Keratinocyte (primary cell): ENCODE results near the gene CHM. TPM values are rescaled to one million over a fixed set of nuclear protein-coding genes. Genes with fewer than 3 reads are reported as not detected.
"Not testable (repeated sequence)": the region's sequence is repeated elsewhere in the genome, so short reads cannot be mapped to it uniquely, and the experiment has no call there.

Experiments used
- DNase-seq: peaks from one replicate; pipeline ENCODE4 v3.0.0-alpha.2; 2011; ENCODE audit warnings: low read depth, missing footprints, low spot score
- FAIRE-seq: peaks from 2 replicates; lab custom pipeline; 2011; peaks lifted over from hg19 to GRCh38; lab: Jason Lieb, UNC
- H2AFZ ChIP-seq: 2 replicates; pipeline ENCODE4 v1.6.0; 2012; ENCODE audit warnings: low read length, control low read depth, inconsistent platforms; ENCODE audit not compliant: control insufficient read depth
- H3K27ac ChIP-seq: 2 replicates; pipeline ENCODE4 v1.5.1; 2011; ENCODE audit warnings: low read length; ENCODE audit not compliant: control insufficient read depth, insufficient read depth
- H3K27me3 ChIP-seq: 3 replicates; pipeline ENCODE4 v1.6.0; 2011; ENCODE audit warnings: low read length; ENCODE audit not compliant: control insufficient read depth, insufficient read depth; ENCODE audit errors: extremely low read depth
- H3K36me3 ChIP-seq, 2 experiments: 2 replicates in 1 of 2; 3 replicates in 1 of 2; pipeline ENCODE4 v1.5.1; 2011; ENCODE audit warnings: low read length in 2 of 2, mild to moderate bottlenecking in 1 of 2; ENCODE audit not compliant: control insufficient read depth in 2 of 2, insufficient read depth in 2 of 2; ENCODE audit errors: extremely low read depth in 1 of 2
- H3K4me1 ChIP-seq: 3 replicates; pipeline ENCODE4 v1.5.1; 2011; ENCODE audit warnings: low read length; ENCODE audit not compliant: control insufficient read depth, insufficient read depth; ENCODE audit errors: extremely low read depth
- H3K4me2 ChIP-seq: 3 replicates; pipeline ENCODE4 v1.6.0; 2011; ENCODE audit warnings: low read depth, low read length; ENCODE audit not compliant: control insufficient read depth, insufficient read depth; ENCODE audit errors: extremely low read depth
- H3K4me3 ChIP-seq, 3 experiments: fragments of 200-600 bp in 1 of 3; sonication (generic) in 1 of 3; 2 replicates in 2 of 3; 3 replicates in 1 of 3; pipeline ENCODE4 v1.5.1; 2011 to 2016; ENCODE audit warnings: low read length in 3 of 3, mild to moderate bottlenecking in 3 of 3, control low read depth in 2 of 3, inconsistent platforms in 1 of 3, low read depth in 1 of 3, mixed read lengths in 1 of 3, mixed run types in 1 of 3, moderate library complexity in 1 of 3; ENCODE audit not compliant: control insufficient read depth in 2 of 3, insufficient read depth in 2 of 3; ENCODE audit errors: extremely low read depth in 1 of 3
- H3K79me2 ChIP-seq: 2 replicates; pipeline ENCODE4 v1.6.0; 2012; ENCODE audit warnings: low read length; ENCODE audit not compliant: control insufficient read depth, insufficient read depth
- H3K9ac ChIP-seq: 3 replicates; pipeline ENCODE4 v1.6.0; 2011; ENCODE audit warnings: low read length; ENCODE audit not compliant: control insufficient read depth, insufficient read depth; ENCODE audit errors: extremely low read depth
- H3K9me1 ChIP-seq: 3 replicates; pipeline ENCODE4 v1.6.0; 2011; ENCODE audit warnings: low read length; ENCODE audit not compliant: control insufficient read depth, insufficient read depth; ENCODE audit errors: extremely low read depth
- H3K9me3 ChIP-seq: 2 replicates; pipeline ENCODE4 v1.5.1; 2012; ENCODE audit warnings: low read depth, low read length; ENCODE audit not compliant: control insufficient read depth
- H4K20me1 ChIP-seq: 3 replicates; pipeline ENCODE4 v1.6.0; 2011; ENCODE audit warnings: low read length; ENCODE audit not compliant: control insufficient read depth, insufficient read depth; ENCODE audit errors: extremely low read depth
- EZH2 ChIP-seq: IDR thresholded peaks from one replicate; pipeline ENCODE4 v1.6.1; 2012; ENCODE audit warnings: inconsistent platforms, mild to moderate bottlenecking, low read length, moderate library complexity
- dilution Hi-C: fragments of 300-500 bp; cut with MboI; formaldehyde crosslinking; loops from one replicate; pipeline ENCODE4 v1.7.0; 2020; ENCODE audit warnings: low sequenced_read_pairs; ENCODE audit not compliant: extremely low pct_ligation_motif_present
- polyA plus RNA-seq, 5 experiments: library from polyadenylated mRNA; depleted of rRNA in 3 of 5; stranded (reverse) in 3 of 5; stranded (forward) in 1 of 5; unstranded in 1 of 5; fragments of >200 nt; gene quantifications; 1 replicate in 1 of 5; 2 replicates in 3 of 5; 3 replicates in 1 of 5; pipeline versions ENCODE4 v1.2.1 to v1.2.3, GENCODE V29; 2011 to 2012; ENCODE audit warnings: missing spikeins in 2 of 5, low read depth in 1 of 5, low replicate concordance in 1 of 5
- TF ChIP-seq, protein P1 (sequence below), 3 experiments: IDR thresholded peaks in 1 of 3; conservative IDR thresholded peaks in 1 of 3; optimal IDR thresholded peaks in 1 of 3; 2 replicates in 2 of 3; 3 replicates in 1 of 3; pipeline versions ENCODE3 to v1.5.1; 2011; ENCODE audit warnings: low read length in 3 of 3, mild to moderate bottlenecking in 3 of 3, moderate library complexity in 2 of 3, control low read depth in 1 of 3, inconsistent platforms in 1 of 3; ENCODE audit not compliant: insufficient read depth in 2 of 3; ENCODE audit errors: extremely low read depth in 1 of 3

The CHM gene
- polyA plus RNA-seq, 1 donor (not counting 4 experiments of a cell fraction or from before 2014, with no cell fraction given): 20.4 TPM

DNA sequence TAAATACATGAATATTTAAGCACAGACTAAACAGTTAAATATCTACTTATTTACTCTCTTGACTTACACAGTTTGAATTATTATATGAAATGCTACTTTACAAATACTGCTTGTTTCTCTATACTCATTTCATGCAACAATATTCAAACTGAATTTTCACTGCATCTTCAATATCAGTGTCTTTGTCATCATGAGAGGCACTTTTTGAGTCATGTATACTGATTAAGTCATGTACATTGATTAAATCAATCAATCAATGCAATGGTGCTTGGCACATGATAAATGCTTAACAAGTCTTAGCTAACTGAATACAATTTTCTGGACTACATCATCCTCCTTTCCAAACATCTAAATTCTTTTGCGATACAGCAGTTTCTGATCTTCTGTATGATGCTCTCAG lies 67.1 kb downstream of the CHM start:
- FAIRE-seq: no peak
- Histone ChIP-seq H3K27me3 (no peaks in the 10 kb centered on the region), H3K9me3 (no peaks in the 10 kb centered on the region), H3K4me3 (no peak overlapping the region), H3K4me2 (no peak overlapping the region), H3K79me2 (no peaks in the 10 kb centered on the region), H3K27ac (no peak overlapping the region), H3K36me3 (no peaks in the 10 kb centered on the region), H3K9me1 (no peaks in the 10 kb centered on the region), H4K20me1 (no peaks in the 10 kb centered on the region), H2AFZ (no peak overlapping the region), H3K9ac (no peak overlapping the region), H3K4me1 (no peaks in the 10 kb centered on the region)
- TF ChIP-seq, protein P1, sequence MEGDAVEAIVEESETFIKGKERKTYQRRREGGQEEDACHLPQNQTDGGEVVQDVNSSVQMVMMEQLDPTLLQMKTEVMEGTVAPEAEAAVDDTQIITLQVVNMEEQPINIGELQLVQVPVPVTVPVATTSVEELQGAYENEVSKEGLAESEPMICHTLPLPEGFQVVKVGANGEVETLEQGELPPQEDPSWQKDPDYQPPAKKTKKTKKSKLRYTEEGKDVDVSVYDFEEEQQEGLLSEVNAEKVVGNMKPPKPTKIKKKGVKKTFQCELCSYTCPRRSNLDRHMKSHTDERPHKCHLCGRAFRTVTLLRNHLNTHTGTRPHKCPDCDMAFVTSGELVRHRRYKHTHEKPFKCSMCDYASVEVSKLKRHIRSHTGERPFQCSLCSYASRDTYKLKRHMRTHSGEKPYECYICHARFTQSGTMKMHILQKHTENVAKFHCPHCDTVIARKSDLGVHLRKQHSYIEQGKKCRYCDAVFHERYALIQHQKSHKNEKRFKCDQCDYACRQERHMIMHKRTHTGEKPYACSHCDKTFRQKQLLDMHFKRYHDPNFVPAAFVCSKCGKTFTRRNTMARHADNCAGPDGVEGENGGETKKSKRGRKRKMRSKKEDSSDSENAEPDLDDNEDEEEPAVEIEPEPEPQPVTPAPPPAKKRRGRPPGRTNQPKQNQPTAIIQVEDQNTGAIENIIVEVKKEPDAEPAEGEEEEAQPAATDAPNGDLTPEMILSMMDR (optimal IDR thresholded peaks at IDR 0.05 in 1 of 3, IDR thresholded peaks at IDR 0.05 in 1 of 3, conservative IDR thresholded peaks at IDR 0.05 in 1 of 3; ENCODE audit: extremely low read depth in 1 of 3, insufficient read depth in 2 of 3, low read length in 3 of 3): no peak
- TF ChIP-seq EZH2: no peak
- dilution Hi-C loops: no loop called here
- no peak for DNase-seq

DNA sequence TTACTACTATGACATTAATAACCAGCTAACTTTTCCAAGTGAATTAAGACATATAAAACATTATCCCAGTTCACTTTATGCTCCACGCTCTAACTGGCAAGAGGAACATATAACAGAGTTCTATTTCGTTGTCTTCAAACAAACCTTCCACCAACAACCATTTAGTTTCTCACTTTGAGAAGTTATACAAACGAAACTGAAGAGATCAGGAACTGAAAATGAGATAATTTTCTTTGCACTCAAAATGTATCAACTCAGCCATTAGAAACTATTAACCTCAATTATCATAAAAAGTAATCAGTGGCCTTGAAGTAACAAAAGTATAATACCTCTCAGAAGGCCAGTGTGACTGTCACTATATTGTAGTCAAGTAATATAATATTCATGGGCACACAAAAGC lies 70.1 kb downstream of the CHM start:
- Histone ChIP-seq H3K4me2 (no peak overlapping the region), H3K9ac (no peak overlapping the region), H3K36me3 (no peaks in the 10 kb centered on the region), H4K20me1 (no peaks in the 10 kb centered on the region), H3K4me1 (no peaks in the 10 kb centered on the region), H3K79me2 (no peaks in the 10 kb centered on the region), H3K27me3 (no peaks in the 10 kb centered on the region), H3K9me1 (no peaks in the 10 kb centered on the region), H3K4me3 (no peak overlapping the region), H2AFZ (no peak overlapping the region), H3K9me3 (no peaks in the 10 kb centered on the region), H3K27ac (no peak overlapping the region)
- no peak for DNase-seq
- dilution Hi-C loops: no loop called here
- no peak for FAIRE-seq
- TF ChIP-seq, protein P1 (optimal IDR thresholded peaks at IDR 0.05 in 1 of 3, IDR thresholded peaks at IDR 0.05 in 1 of 3, conservative IDR thresholded peaks at IDR 0.05 in 1 of 3; ENCODE audit: extremely low read depth in 1 of 3, insufficient read depth in 2 of 3, low read length in 3 of 3): no peak
- no peak for TF ChIP-seq EZH2

- FAIRE-seq, DNase-seq, H3K27me3 ChIP-seq, dilution Hi-C loops, H3K9me3 ChIP-seq, H3K9me1 ChIP-seq, H3K27ac ChIP-seq, H3K9ac ChIP-seq, H3K79me2 ChIP-seq, H3K4me2 ChIP-seq, H3K4me1 ChIP-seq, H4K20me1 ChIP-seq, H2AFZ ChIP-seq, H3K4me3 ChIP-seq, H3K36me3 ChIP-seq: not testable (repeated sequence)
These were observed 75.0 kb downstream of the CHM start for GRCh38 chrX:85972351-85972750.
